GM21619 (cell line): ENCODE data around the gene CD8B2.
"Not testable (repeated sequence)": the region's sequence is repeated elsewhere in the genome, so short reads cannot be mapped to it uniquely, and the experiment has no call there.

ENCODE experiments used
- ATAC-seq: cut with Tn5 transposase; IDR thresholded peaks from one replicate; pipeline ENCODE4 v1.9.1; 2021; ENCODE audit not compliant: unreplicated experiment

Gene CD8B2

DNA sequence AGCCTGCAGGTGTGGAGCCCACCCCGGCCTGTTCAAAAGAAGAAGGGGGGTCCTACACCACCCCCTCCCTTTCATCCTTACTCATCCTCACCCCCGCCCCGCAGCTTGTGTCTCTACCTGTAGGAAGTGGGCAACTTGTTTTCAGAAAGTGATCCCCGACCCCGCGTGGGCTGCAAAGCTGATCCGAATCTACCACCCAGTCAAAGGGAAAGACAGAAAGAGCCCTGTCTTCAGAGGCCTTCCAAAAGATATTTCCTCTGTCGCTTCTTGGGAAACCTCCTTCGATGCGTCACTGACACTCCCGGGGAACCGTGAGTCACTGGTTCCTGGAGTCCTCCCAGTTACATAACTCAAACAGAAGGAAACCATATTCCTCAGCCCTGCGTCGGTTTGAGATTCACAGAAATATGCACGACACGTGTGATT, 24.3 kb downstream of the CD8B2 start:
- not testable (repeated sequence) for ATAC-seq

DNA sequence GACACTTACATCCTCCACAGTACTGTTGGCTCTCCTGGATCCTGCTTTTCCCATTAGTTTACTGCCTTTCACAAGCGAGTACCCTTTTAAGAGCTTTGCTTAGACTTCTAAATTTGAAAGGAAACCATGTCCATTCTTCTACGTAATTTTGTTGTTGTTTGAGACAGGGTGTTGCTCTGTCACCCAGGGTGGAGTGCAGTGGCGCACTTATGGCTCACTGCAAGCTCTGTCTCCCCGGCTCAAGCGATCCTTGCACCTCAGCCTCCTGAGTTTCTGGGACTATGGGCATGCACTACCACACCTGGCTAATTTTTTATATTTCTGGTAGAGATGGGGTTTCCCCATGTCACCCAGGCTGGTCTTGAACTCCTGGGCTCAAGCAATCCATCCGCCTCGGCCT, 24.8 kb downstream of the CD8B2 start:
- ATAC-seq = not testable (repeated sequence)

- ATAC-seq = not testable (repeated sequence)
Measured at GRCh38 chr2:106513391-106513790, 26.2 kb downstream of the CD8B2 start.

DNA sequence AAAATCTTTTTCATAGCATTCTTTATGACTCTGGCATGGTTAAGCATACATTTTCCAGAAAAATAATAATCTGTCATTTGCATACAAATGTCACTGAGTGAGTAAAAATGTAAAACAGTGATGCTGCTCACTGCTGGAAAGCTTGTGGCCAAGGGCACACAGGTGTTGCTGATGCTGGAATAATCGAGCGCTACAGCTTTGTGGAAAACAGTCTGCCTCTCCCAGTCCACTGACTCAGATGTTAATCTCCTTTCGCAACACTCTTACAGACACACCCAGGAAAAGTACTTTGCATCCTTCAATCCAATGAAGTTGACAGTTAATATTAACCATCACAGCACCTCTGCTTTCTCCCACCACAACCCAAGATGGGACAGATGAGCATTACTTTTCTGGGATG, 27.7 kb downstream of the CD8B2 start:
- not testable (repeated sequence) for ATAC-seq

- no peak for ATAC-seq
Measured at GRCh38 chr2:106516436-106516835, 29.3 kb downstream of the CD8B2 start.

- ATAC-seq = no peak
Measured at GRCh38 chr2:106516864-106517263, 29.7 kb downstream of the CD8B2 start.

GRCh38 chr2:106517329-106517728, 30.2 kb downstream of the CD8B2 start:
- no peak for ATAC-seq

- no peak for ATAC-seq
Measured at GRCh38 chr2:106519767-106520166, 32.6 kb downstream of the CD8B2 start.

DNA sequence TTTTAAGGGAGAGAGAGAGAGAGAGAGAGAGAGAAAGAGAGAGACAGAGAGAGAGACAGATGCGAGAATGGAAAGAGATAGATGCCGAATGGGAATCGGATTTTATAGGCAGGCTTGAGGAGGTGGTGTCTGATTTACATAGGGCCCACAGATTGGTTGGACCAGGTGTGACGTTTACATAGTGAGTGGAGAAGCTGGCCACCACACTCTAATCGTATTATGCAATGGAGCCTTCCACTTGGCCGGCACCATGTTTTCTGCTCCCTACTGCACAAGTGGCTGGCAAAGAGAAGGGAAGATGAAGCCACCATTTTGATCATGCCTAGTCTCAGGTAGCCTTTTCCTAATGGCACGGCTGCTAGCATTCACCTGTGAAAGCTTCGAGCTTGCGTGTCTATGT, 33.9 kb downstream of the CD8B2 start:
- ATAC-seq = no peak

DNA sequence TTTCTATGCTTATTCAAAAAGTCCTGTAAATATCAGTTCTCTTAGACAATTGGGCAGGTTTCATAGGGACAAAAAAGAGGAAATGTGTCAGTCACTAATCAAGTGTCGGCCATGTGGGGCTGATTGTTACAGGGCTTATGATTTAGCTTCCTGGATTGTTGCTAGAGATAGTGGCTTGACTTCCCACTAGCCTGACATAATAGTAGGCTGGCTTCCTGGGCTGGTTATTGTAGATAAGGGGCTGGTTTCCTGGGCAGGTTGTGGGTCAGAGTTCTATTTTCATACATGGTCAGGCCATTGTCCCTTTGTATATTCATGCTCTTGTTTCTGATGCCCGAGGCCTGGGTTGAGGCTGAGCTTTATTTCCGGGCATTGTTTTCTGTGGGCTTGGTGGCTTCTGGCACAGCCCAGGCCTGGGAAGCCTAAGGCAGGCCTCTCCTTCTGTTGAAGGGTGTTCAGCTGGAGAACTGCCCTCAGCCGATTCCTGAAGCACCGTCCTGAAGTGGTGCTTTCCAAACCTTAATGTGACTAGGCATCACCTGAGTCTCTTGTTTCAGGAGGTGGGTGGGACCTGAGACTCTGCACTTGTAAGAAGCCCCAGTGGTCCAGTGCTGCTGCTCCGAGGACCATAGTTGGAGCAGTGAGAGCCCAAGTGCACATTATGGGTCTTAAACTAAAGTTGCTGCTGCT, 37.0 kb downstream of the CD8B2 start:
- ATAC-seq = no peak

DNA sequence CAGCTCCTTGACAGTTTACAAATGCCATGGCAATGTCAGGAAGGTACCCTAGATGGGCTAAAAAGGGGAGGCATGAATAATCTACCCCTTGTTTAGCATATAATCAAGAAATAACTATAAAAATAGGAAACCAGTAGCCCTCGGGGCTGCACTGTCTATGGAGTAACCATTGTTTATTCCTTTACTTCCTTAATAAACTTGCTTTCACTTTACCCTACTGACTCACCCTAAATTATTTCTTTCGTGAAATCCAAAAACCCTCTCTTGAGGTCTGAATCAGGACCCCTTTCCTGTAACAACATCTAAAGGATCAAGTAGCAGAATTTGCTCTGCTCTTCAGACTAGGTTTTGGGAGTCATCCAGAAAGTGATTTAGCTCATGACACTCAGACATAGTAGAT, 43.7 kb downstream of the CD8B2 start:
- ATAC-seq = no peak

DNA sequence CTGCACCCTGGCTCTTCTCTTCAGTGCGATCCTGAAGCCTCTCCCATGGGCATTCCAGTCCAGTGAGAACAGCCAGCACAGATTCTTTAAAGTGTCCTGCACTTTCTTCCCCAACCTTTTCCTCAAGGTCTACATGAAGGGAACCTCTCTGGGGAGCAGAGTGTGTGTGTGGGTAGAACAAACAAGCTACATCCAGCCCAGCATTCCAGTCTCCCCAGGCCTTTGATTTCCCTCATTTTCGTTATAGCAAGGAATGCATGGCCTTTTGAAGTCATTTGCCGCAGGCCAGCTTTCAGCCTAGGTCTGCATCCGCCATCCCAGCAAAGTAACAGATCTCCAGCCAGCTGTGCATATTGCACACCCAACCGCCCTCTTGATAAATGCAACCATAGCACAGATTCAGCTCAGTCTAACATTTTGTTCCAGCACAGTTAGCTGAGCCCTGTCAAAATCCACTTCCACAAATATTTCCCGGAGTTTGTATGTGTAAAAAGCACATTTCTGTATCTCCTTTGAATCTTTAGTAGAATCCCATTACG, 44.6 kb downstream of the CD8B2 start:
- no peak for ATAC-seq

DNA sequence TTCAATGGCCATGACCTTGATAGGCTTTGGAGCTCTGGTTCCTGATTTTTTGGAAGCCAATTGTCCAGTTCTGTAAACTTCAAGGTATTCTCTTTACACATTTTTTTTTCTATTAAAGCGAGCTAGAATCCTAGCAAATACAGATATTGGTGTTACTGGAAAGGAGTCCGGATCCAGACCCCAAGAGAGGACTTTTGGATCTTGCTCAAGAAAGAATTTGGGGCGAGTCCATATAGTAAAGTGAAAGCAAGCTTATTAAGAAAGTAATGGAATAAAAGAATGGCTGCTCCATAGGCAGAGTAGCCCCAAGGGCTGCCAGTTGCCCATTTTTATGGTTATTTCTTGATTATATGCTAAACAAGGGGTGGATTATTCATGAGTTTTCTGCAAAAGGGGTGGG, 45.1 kb downstream of the CD8B2 start:
- no peak for ATAC-seq

GRCh38 chr2:106534471-106534870, 47.3 kb downstream of the CD8B2 start:
- ATAC-seq = no peak

GRCh38 chr2:106536490-106536889, 49.3 kb downstream of the CD8B2 start:
- no peak for ATAC-seq

GRCh38 chr2:106537047-106537446, 49.9 kb downstream of the CD8B2 start:
- ATAC-seq = no peak

DNA sequence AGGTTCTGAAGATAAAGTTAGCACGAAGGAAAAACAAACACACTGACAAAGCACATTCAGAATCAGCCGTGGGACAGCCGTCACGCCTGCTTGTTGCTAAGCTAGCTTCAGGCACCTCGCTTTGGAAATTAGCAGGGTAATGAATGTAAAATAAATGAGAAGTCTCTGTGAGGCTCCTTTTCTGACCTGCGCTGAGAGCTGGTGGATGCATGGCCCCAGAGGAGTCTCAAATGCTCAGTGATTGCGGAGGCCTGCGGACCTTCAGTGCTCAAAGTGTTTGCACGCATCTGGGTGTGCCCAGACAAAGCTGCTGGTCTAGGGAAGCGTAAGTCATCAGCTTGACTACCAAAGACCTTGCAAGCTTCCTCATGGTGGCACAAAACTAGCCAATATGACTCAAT, 50.6 kb downstream of the CD8B2 start:
- ATAC-seq = no peak

GRCh38 chr2:106540886-106541285, 53.7 kb downstream of the CD8B2 start:
- ATAC-seq = no peak

DNA sequence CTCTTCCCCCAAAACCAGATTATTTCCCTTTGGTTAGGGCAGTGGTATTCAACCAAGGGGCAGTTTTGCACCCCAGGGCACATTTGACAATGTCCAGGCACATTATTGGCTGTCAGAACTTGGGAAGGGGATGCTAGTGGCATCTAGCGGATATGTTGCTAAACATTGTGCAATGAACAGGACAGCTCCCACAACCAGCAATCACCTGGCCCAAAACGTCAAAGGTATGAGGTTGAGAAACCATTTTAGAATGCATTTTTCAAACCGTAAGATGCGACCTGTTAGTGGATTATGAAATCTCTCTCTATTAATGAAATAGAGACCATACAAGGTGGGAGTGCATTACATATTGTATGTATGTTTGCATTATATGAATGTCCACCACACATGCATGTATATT, 54.2 kb downstream of the CD8B2 start:
- no peak for ATAC-seq

- ATAC-seq = peak; percentile 95
Measured at GRCh38 chr2:106542746-106543359, 55.7 kb downstream of the CD8B2 start.

DNA sequence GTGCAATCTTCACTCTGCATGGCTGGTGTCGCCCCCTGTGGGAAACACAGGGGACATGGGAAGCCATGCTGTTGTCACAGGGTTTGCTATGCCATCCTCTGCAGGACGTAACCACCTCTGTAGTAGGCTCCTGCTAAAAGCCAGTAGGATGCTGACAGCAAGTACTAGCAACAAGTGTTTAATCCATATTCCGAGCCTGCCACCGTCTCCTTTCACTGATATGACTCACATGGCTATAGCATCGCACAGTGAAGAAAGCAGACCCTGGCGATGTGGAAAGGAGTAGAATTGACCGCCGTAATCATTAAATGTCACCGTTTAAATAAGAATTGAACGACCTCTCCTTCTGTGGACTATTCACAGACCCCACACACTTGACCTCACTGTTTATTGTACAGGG, 57.8 kb downstream of the CD8B2 start:
- no peak for ATAC-seq

- no peak for ATAC-seq
Measured at GRCh38 chr2:106546391-106546990, 59.3 kb downstream of the CD8B2 start.
